Astrocyte of the spinal cord (primary cell): ENCODE measurements around the gene ABAT.

Experiments
- DNase-seq: peaks from one replicate; pipeline ENCODE4 v3.0.0; 2011; ENCODE audit warnings: low read depth, low spot score
- H3K4me3 ChIP-seq: 2 replicates; pipeline ENCODE4 v1.5.1; 2011; ENCODE audit warnings: low read depth, mild to moderate bottlenecking, low read length, moderate library complexity
- CTCF ChIP-seq: IDR thresholded peaks from 2 replicates; pipeline ENCODE4 v1.5.1; 2012; ENCODE audit warnings: low read depth, mild to moderate bottlenecking, low read length, inconsistent platforms
- in situ Hi-C: cut with HindIII; loops from 2 replicates; pipeline ENCODE4 v1.10.0; 2017; ENCODE audit warnings: low sequenced_read_pairs

The ABAT gene

GRCh38 chr16:8674413-8675022 lies at the start of gene ABAT:
ABAT (plus strand) TSS chr16:8674617; CDS start chr16:8735740, 61,123 bp downstream.
- no peak for TF ChIP-seq CTCF
- DNase-seq: peak; percentile 75
- H3K4me3 ChIP-seq: peak within 1 kb of the TSS; percentile 53
- in situ Hi-C loops: no loop called here

GRCh38 chr16:8625491-8626087 lies 48.8 kb upstream of the ABAT start:
- no peak for TF ChIP-seq CTCF
- in situ Hi-C loops: no loop called here
- H3K4me3 ChIP-seq: no peak overlapping the region
- no peak for DNase-seq

- in situ Hi-C loops: no loop called here
- no peak overlapping the region for H3K4me3 ChIP-seq
- no peak for TF ChIP-seq CTCF
- DNase-seq: no peak
Measured at GRCh38 chr16:8626946-8627345, 47.5 kb upstream of the ABAT start.

- H3K4me3 ChIP-seq: no peak overlapping the region
- no peak for TF ChIP-seq CTCF
- DNase-seq: no peak
- in situ Hi-C loops: no loop called here
Measured at GRCh38 chr16:8627456-8627855, 47.0 kb upstream of the ABAT start.

- no peak for TF ChIP-seq CTCF
- H3K4me3 ChIP-seq: no peak overlapping the region
- DNase-seq: no peak
- in situ Hi-C loops: no loop called here
Measured at GRCh38 chr16:8628981-8629725, 45.3 kb upstream of the ABAT start.

- DNase-seq: no peak
- in situ Hi-C loops: no loop called here
- no peak overlapping the region for H3K4me3 ChIP-seq
- no peak for TF ChIP-seq CTCF
Measured at GRCh38 chr16:8630255-8630953, 44.0 kb upstream of the ABAT start.
